H1 (cell line): Measurements from ENCODE around the gene RUFY3. TPM values are rescaled to one million over a fixed set of nuclear protein-coding genes. Genes with fewer than 3 reads are reported as not detected.

Experiments used
- CTCF ChIA-PET: fragments of 300-600 bp; sonication (Branson Sonifier 250); formaldehyde crosslinking; loops from one replicate; lab custom pipeline; 2021; ENCODE audit not compliant: partially characterized antibody; lab: Charles Lee
- POLR2A ChIA-PET: fragments of 300-600 bp; sonication (Branson Sonifier 250); formaldehyde crosslinking; loops from one replicate; lab custom pipeline; 2021; ENCODE audit warnings: inconsistent platforms; ENCODE audit not compliant: partially characterized antibody; lab: Charles Lee
- DNase-seq, 2 experiments: peaks; one replicate each; pipeline versions ENCODE4 v3.0.0 to v3.0.0-alpha.2; 2010 to 2022; ENCODE audit warnings: low spot score in 2 of 2, low read depth in 1 of 2, mixed read lengths in 1 of 2
- FAIRE-seq: peaks from 2 replicates; lab custom pipeline; 2011; peaks lifted over from hg19 to GRCh38; lab: Jason Lieb, UNC
- H2AFZ ChIP-seq: 2 replicates; pipeline ENCODE4 v1.8.1; 2012; ENCODE audit warnings: low read length, inconsistent platforms
- H2AK5ac ChIP-seq: 2 replicates; pipeline ENCODE4 v1.6.1; 2013; ENCODE audit warnings: low read depth, low read length
- H2BK120ac ChIP-seq: replicated peaks from 2 replicates; pipeline ENCODE3; 2013; ENCODE audit warnings: low read depth, low read length, inconsistent platforms
- H2BK12ac ChIP-seq: 2 replicates; pipeline ENCODE4 v1.6.1; 2013; ENCODE audit warnings: low read depth, low read length
- H2BK15ac ChIP-seq: 2 replicates; pipeline ENCODE4 v1.6.1; 2013; ENCODE audit warnings: low read length
- H2BK20ac ChIP-seq: 2 replicates; pipeline ENCODE4 v1.6.1; 2013; ENCODE audit warnings: low read length
- H2BK5ac ChIP-seq: 2 replicates; pipeline ENCODE4 v1.6.1; 2013; ENCODE audit warnings: low read depth, low read length
- H3K14ac ChIP-seq: 2 replicates; pipeline ENCODE4 v1.6.1; 2013; ENCODE audit warnings: inconsistent platforms; ENCODE audit not compliant: insufficient read length
- H3K18ac ChIP-seq: 2 replicates; pipeline ENCODE4 v1.6.1; 2013; ENCODE audit warnings: low read length; ENCODE audit errors: extremely low read depth
- H3K23ac ChIP-seq: 2 replicates; pipeline ENCODE4 v1.6.1; 2013; ENCODE audit warnings: inconsistent platforms; ENCODE audit not compliant: insufficient read length
- H3K23me2 ChIP-seq: 2 replicates; pipeline ENCODE4 v1.6.1; 2013; ENCODE audit warnings: low read depth, low read length
- H3K27ac ChIP-seq: 2 replicates; pipeline ENCODE4 v1.6.1; 2011; ENCODE audit warnings: low read depth, low read length, inconsistent platforms
- H3K27me3 ChIP-seq, 4 experiments: replicated peaks in 1 of 4; 1 replicate in 1 of 4; 2 replicates in 3 of 4; pipeline versions ENCODE4 v1.6.1 to v1.8.1; 2011 to 2013; ENCODE audit warnings: low read length in 3 of 4, mild to moderate bottlenecking in 3 of 4, inconsistent platforms in 2 of 4, mixed read lengths in 2 of 4, moderate library complexity in 1 of 4; ENCODE audit not compliant: control insufficient read depth in 3 of 4, insufficient read depth in 3 of 4; ENCODE audit errors: extremely low read depth in 1 of 4
- H3K36me3 ChIP-seq, 4 experiments: 2 replicates each; pipeline versions ENCODE4 v1.6.1 to v1.8.1; 2011 to 2013; ENCODE audit warnings: mild to moderate bottlenecking in 4 of 4, low read length in 3 of 4, moderate library complexity in 2 of 4, control low read depth in 1 of 4, inconsistent platforms in 1 of 4; ENCODE audit not compliant: insufficient read depth in 4 of 4, control insufficient read depth in 2 of 4
- H3K4ac ChIP-seq: replicated peaks from 2 replicates; pipeline ENCODE3; 2013; ENCODE audit warnings: low read length, low read depth, mixed read lengths, inconsistent platforms; ENCODE audit not compliant: insufficient read length
- H3K4me1 ChIP-seq, 4 experiments: replicated peaks in 1 of 4; 1 replicate in 1 of 4; 2 replicates in 3 of 4; pipeline versions ENCODE4 v1.6.1 to v1.8.1; 2011 to 2013; ENCODE audit warnings: low read length in 3 of 4, inconsistent platforms in 2 of 4, mixed read lengths in 1 of 4; ENCODE audit not compliant: insufficient read depth in 4 of 4, control insufficient read depth in 3 of 4
- H3K4me2 ChIP-seq, 2 experiments: 2 replicates each; pipeline versions ENCODE4 v1.6.1 to v1.8.1; 2011 to 2013; ENCODE audit warnings: low read depth in 2 of 2, low read length in 2 of 2, control low read depth in 1 of 2, inconsistent platforms in 1 of 2, mild to moderate bottlenecking in 1 of 2; ENCODE audit not compliant: insufficient read depth in 1 of 2
- H3K4me3 ChIP-seq, 4 experiments: fragments of 200-600, 300-600 bp in 1 of 4; sonication (generic), shearing (Covaris generic), sonication (Bioruptor Twin) in 1 of 4; 2 replicates each; pipeline versions ENCODE4 v1.5.1 to v1.8.1; 2011 to 2016; ENCODE audit warnings: low read length in 4 of 4, low read depth in 3 of 4, control low read depth in 2 of 4, inconsistent platforms in 2 of 4, mild to moderate bottlenecking in 2 of 4, mixed read lengths in 1 of 4, moderate library complexity in 1 of 4; ENCODE audit not compliant: insufficient read depth in 2 of 4; ENCODE audit errors: extremely low read depth in 1 of 4
- H3K56ac ChIP-seq: replicated peaks from 2 replicates; pipeline ENCODE3; 2013; ENCODE audit warnings: low read depth, mild to moderate bottlenecking, mixed read lengths, low read length, inconsistent platforms; ENCODE audit not compliant: insufficient read length
- H3K79me1 ChIP-seq: 2 replicates; pipeline ENCODE4 v1.6.1; 2013; ENCODE audit warnings: low read depth, low read length, control low read depth
- H3K79me2 ChIP-seq, 2 experiments: 2 replicates each; pipeline versions ENCODE4 v1.6.1 to v1.8.1; 2012 to 2013; ENCODE audit warnings: low read length in 2 of 2, mild to moderate bottlenecking in 2 of 2, inconsistent platforms in 1 of 2; ENCODE audit not compliant: insufficient read depth in 2 of 2, control insufficient read depth in 1 of 2
- H3K9ac ChIP-seq, 4 experiments: replicated peaks in 1 of 4; 1 replicate in 1 of 4; 2 replicates in 3 of 4; pipeline versions ENCODE4 v1.6.1 to v1.8.1; 2011 to 2013; ENCODE audit warnings: low read depth in 3 of 4, low read length in 3 of 4, control low read depth in 2 of 4, mild to moderate bottlenecking in 2 of 4, moderate library complexity in 2 of 4, inconsistent platforms in 1 of 4; ENCODE audit errors: extremely low read depth in 1 of 4
- H3K9me3 ChIP-seq, 2 experiments: 2 replicates each; pipeline versions ENCODE4 v1.6.1 to v1.8.1; 2012 to 2013; ENCODE audit warnings: mild to moderate bottlenecking in 2 of 2, moderate library complexity in 2 of 2, control low read depth in 1 of 2, inconsistent platforms in 1 of 2, low read depth in 1 of 2, low read length in 1 of 2, mixed read lengths in 1 of 2; ENCODE audit not compliant: insufficient read depth in 2 of 2
- H4K20me1 ChIP-seq, 2 experiments: replicated peaks in 1 of 2; 2 replicates each; pipeline versions ENCODE3 to v1.8.1; 2011 to 2013; ENCODE audit warnings: inconsistent platforms in 2 of 2, low read length in 2 of 2, mild to moderate bottlenecking in 1 of 2; ENCODE audit not compliant: insufficient read depth in 2 of 2, control insufficient read depth in 1 of 2
- H4K5ac ChIP-seq: 2 replicates; pipeline ENCODE4 v1.6.1; 2013; ENCODE audit warnings: low read length, low read depth, mixed read lengths, inconsistent platforms; ENCODE audit not compliant: insufficient read length
- H4K8ac ChIP-seq: 2 replicates; pipeline ENCODE4 v1.8.0; 2013; ENCODE audit warnings: mild to moderate bottlenecking, moderate library complexity, low read length, inconsistent platforms; ENCODE audit not compliant: insufficient read depth; ENCODE audit errors: extremely low read depth
- H4K91ac ChIP-seq: replicated peaks from 2 replicates; pipeline ENCODE3; 2013; ENCODE audit warnings: low read length, mixed read lengths, inconsistent platforms; ENCODE audit not compliant: insufficient read length
- ATF3 ChIP-seq: IDR thresholded peaks from 2 replicates; pipeline ENCODE4 v1.6.1; 2011; ENCODE audit warnings: low read depth, mild to moderate bottlenecking, low read length; ENCODE audit not compliant: insufficient read depth
- CBX5 ChIP-seq: fragments of 300-800, 300-1000 bp; sonication (generic); IDR thresholded peaks from 2 replicates; pipeline ENCODE4 v1.7.1; 2016; ENCODE audit warnings: antibody characterized with exemption, low read length, low read depth
- E2F6 ChIP-seq: IDR thresholded peaks from 2 replicates; pipeline ENCODE4 v1.6.1; 2012; ENCODE audit warnings: inconsistent platforms
- EP300 ChIP-seq, 2 experiments: IDR thresholded peaks; 1 replicate in 1 of 2; 2 replicates in 1 of 2; pipeline ENCODE4 v1.6.1; 2011 to 2012; ENCODE audit warnings: low read depth in 2 of 2, low read length in 2 of 2, mild to moderate bottlenecking in 2 of 2, borderline replicate concordance in 1 of 2, inconsistent platforms in 1 of 2, moderate library complexity in 1 of 2
- GABPA ChIP-seq: IDR thresholded peaks from 2 replicates; pipeline ENCODE4 v1.6.1; 2011; ENCODE audit warnings: mild to moderate bottlenecking, low read length, moderate library complexity, borderline replicate concordance; ENCODE audit not compliant: insufficient read depth
- GTF2F1 ChIP-seq: IDR thresholded peaks from 2 replicates; pipeline ENCODE4 v1.6.1; 2012; ENCODE audit warnings: low read depth, low read length, improper control_type of control experiment, borderline replicate concordance
- JUND ChIP-seq: IDR thresholded peaks from 2 replicates; pipeline ENCODE4 v1.6.1; 2011; ENCODE audit warnings: mild to moderate bottlenecking, improper control_type of control experiment, low read length
- NRF1 ChIP-seq: IDR thresholded peaks from 2 replicates; pipeline ENCODE4 v1.6.1; 2011; ENCODE audit warnings: mild to moderate bottlenecking, low read depth, low read length, improper control_type of control experiment
- POLR2A ChIP-seq, 2 experiments: IDR thresholded peaks; 1 replicate in 1 of 2; 2 replicates in 1 of 2; pipeline ENCODE4 v1.6.1; 2011; ENCODE audit warnings: low read depth in 2 of 2, low read length in 2 of 2, mild to moderate bottlenecking in 2 of 2; ENCODE audit errors: control extremely low read depth in 1 of 2
- POU5F1 ChIP-seq: IDR thresholded peaks from 2 replicates; pipeline ENCODE4 v1.6.1; 2011; ENCODE audit warnings: low read depth, mild to moderate bottlenecking, low read length, moderate library complexity
- RBBP5 ChIP-seq: IDR thresholded peaks from 2 replicates; pipeline ENCODE4 v1.7.1; 2012; ENCODE audit warnings: low read depth, mild to moderate bottlenecking, inconsistent platforms, low read length, moderate library complexity, borderline replicate concordance
- RNF2 ChIP-seq: fragments of 200-900, 300-1000 bp; sonication (generic); IDR thresholded peaks from 2 replicates; pipeline ENCODE4 v1.7.1; 2016; ENCODE audit warnings: borderline replicate concordance, low read depth, mild to moderate bottlenecking, antibody characterized with exemption, low read length; ENCODE audit not compliant: poor library complexity, severe bottlenecking; ENCODE audit errors: missing control alignments
- TAF1 ChIP-seq: IDR thresholded peaks from 2 replicates; pipeline ENCODE4 v1.6.1; 2011; ENCODE audit warnings: mild to moderate bottlenecking, low read depth, low read length
- WGBS, 2 experiments: shearing (Covaris generic) in 1 of 2; methylation state at CpG; one replicate each; pipeline versions ENCODE4 v1.1.6 to v1.1.7; 2013 to 2015; ENCODE audit warnings: low lambda C conversion rate in 2 of 2, mixed read lengths in 2 of 2, inconsistent platforms in 1 of 2, low coverage in 1 of 2, missing lambda C conversion rate in 1 of 2; ENCODE audit not compliant: insufficient replicate concordance in 2 of 2, insufficient coverage in 1 of 2, insufficient read length in 1 of 2; ENCODE audit errors: extremely low coverage in 1 of 2, missing lambda C conversion rate in 1 of 2; 5-methylcytosine and 5-hydroxymethylcytosine counted together
- polyA plus RNA-seq, 7 experiments: library from polyadenylated mRNA; depleted of rRNA in 3 of 7; stranded (reverse) in 5 of 7; unstranded in 2 of 7; fragments of >200 nt in 5 of 7; fragments of 200-250 nt in 2 of 7; gene quantifications; 1 replicate in 5 of 7; 2 replicates in 1 of 7; 4 replicates in 1 of 7; pipeline versions ENCODE4 v1.2.1 to v1.2.3, GENCODE V29; 2011 to 2013; ENCODE audit warnings: missing spikeins in 2 of 7, mixed read lengths in 2 of 7
- total RNA-seq: library from RNA; stranded (reverse); fragmentation: NEBNext Ultra II Directional; extraction: Animal tissue kit (Norgen Biotek cat#: 25700); gene quantifications from 2 replicates; pipeline ENCODE4 v1.2.1, GENCODE V29; 2021

The RUFY3 gene
- total and polyA plus RNA-seq, 2 of the 8 experiments (the other 6 are each of a cell fraction or from before 2014, with no cell fraction given) = 7.8 to 33.1 TPM

GRCh38 chr4:70788733-70789132, 67.0 kb downstream of the RUFY3 start:
- POLR2A ChIA-PET = no interaction called here
- H2BK5ac ChIP-seq = no peak overlapping the region
- FAIRE-seq = no peak
- TF ChIP-seq JUND (no peak), TAF1 (no peak), POLR2A (IDR thresholded peaks at IDR 0.05; ENCODE audit: control extremely low read depth in 1 of 2, low read depth in 2 of 2, low read length in 2 of 2) (no peak), E2F6 (no peak), ATF3 (no peak), RBBP5 (no peak), GABPA (no peak), POU5F1 (no peak), NRF1 (no peak), GTF2F1 (no peak), CBX5 (no peak), RNF2 (no peak), EP300 (IDR thresholded peaks at IDR 0.05; ENCODE audit: borderline replicate concordance in 1 of 2, low read depth in 2 of 2, low read length in 2 of 2) (no peak)

More at GRCh38 chr4:70788733-70789132, 67.0 kb downstream of the RUFY3 start:
- Histone ChIP-seq H3K4me3 (no peak overlapping the region), H2BK120ac (no peak overlapping the region), H3K79me2 (no peaks in the 10 kb centered on the region), H3K18ac (no peak overlapping the region), H3K14ac (no peak overlapping the region), H3K4me1 (no peaks in the 10 kb centered on the region), H3K36me3 (peaks cover 0 to 11% (median 2%) of the 10 kb centered on the region in 4 experiments; a peak in 4 of 8 replicates), H3K79me1 (no peaks in the 10 kb centered on the region), H3K56ac (no peak overlapping the region), H3K27ac (no peak overlapping the region), H3K4me2 (no peak overlapping the region), H3K27me3 (no peaks in the 10 kb centered on the region), H3K9ac (no peak overlapping the region), H3K23ac (no peak overlapping the region), H2AK5ac (no peak overlapping the region), H3K4ac (no peak overlapping the region), H2BK20ac (no peak overlapping the region), H4K20me1 (no peaks in the 10 kb centered on the region), H3K9me3 (no peaks in the 10 kb centered on the region), H2BK12ac (no peak overlapping the region), H4K5ac (no peak overlapping the region), H4K91ac (no peak overlapping the region), H2BK15ac (no peak overlapping the region), H3K23me2 (no peaks in the 10 kb centered on the region), H2AFZ (no peak overlapping the region), H4K8ac (no peak overlapping the region)
- DNase-seq = no peak
- CTCF ChIA-PET = no interaction called here
- WGBS, 2 experiments = 94% methylated on average over 1 of the region's 1 CpG; no CpG with 5 or more reads in 1 of the 2 experiments
